Loucy (cell line): Measurements from ENCODE around the gene BCORL1.
A peak's percentile ranks its signal among the peaks of the same experiment; 100 is the strongest.

ENCODE experiments used
- H2AFZ ChIP-seq: fragments of 200-600 bp; sonication (generic); 2 replicates; pipeline ENCODE4 v1.6.0; 2016; ENCODE audit warnings: antibody characterized with exemption, mild to moderate bottlenecking, low read length, moderate library complexity
- H3F3A ChIP-seq: fragments of 200-600 bp; 2 replicates; pipeline ENCODE4 v1.6.0; 2016; ENCODE audit warnings: antibody characterized with exemption, low read depth, mild to moderate bottlenecking
- H3K27me3 ChIP-seq: fragments of 200-600 bp; sonication (generic); 2 replicates; pipeline ENCODE4 v1.6.1; 2014; ENCODE audit warnings: low read length, mild to moderate bottlenecking; ENCODE audit not compliant: insufficient read depth, poor library complexity, severe bottlenecking
- H3K36me3 ChIP-seq: fragments of 200-600 bp; sonication (generic); 2 replicates; pipeline ENCODE4 v1.6.1; 2016; ENCODE audit warnings: low read length; ENCODE audit not compliant: insufficient read depth
- H3K4me1 ChIP-seq: fragments of 200-600 bp; sonication (generic); 2 replicates; pipeline ENCODE4 v1.5.1; 2014; ENCODE audit warnings: low read length, mild to moderate bottlenecking; ENCODE audit not compliant: insufficient read depth, poor library complexity, severe bottlenecking
- H3K4me2 ChIP-seq: fragments of 200-600 bp; sonication (generic); 2 replicates; pipeline ENCODE4 v1.6.0; 2014; ENCODE audit warnings: antibody characterized with exemption, low read length, low read depth, mild to moderate bottlenecking; ENCODE audit not compliant: poor library complexity, severe bottlenecking
- H3K4me3 ChIP-seq: fragments of 200-600 bp; sonication (generic); 2 replicates; pipeline ENCODE4 v1.5.1; 2014; ENCODE audit warnings: low read length, mild to moderate bottlenecking, mixed read lengths; ENCODE audit not compliant: poor library complexity, severe bottlenecking
- H3K79me2 ChIP-seq: fragments of 200-600 bp; sonication (generic); 2 replicates; pipeline ENCODE4 v1.6.1; 2014; ENCODE audit warnings: low read length; ENCODE audit not compliant: insufficient read depth
- H3K9ac ChIP-seq: fragments of 200-600 bp; sonication (generic); 2 replicates; pipeline ENCODE4 v1.6.0; 2014; ENCODE audit warnings: mild to moderate bottlenecking, low read depth, low read length, moderate library complexity; ENCODE audit not compliant: poor library complexity, severe bottlenecking
- H3K9me2 ChIP-seq: fragments of 200-600 bp; sonication (generic); replicated peaks from 2 replicates; pipeline ENCODE4 v1.6.1; 2016; ENCODE audit warnings: low read depth, low read length, mixed read lengths
- H3K9me3 ChIP-seq: fragments of 200-600 bp; sonication (generic); 2 replicates; pipeline ENCODE4 v1.6.1; 2014; ENCODE audit warnings: mild to moderate bottlenecking, antibody characterized with exemption, low read length, low read depth; ENCODE audit not compliant: insufficient read depth
- H4K20me1 ChIP-seq: fragments of 200-600 bp; sonication (generic); 2 replicates; pipeline ENCODE4 v1.6.0; 2014; ENCODE audit warnings: antibody characterized with exemption, low read length, mild to moderate bottlenecking; ENCODE audit not compliant: insufficient read depth, poor library complexity, severe bottlenecking
- EZH2phosphoT487 ChIP-seq: fragments of 200-600 bp; IDR thresholded peaks from 2 replicates; pipeline ENCODE4 v1.6.1; 2018; ENCODE audit warnings: antibody characterized with exemption, mild to moderate bottlenecking, moderate library complexity, borderline replicate concordance
- TF ChIP-seq, protein P1 (sequence below): fragments of 200-600 bp; sonication (generic); conservative IDR thresholded peaks from 2 replicates; pipeline ENCODE4 v1.5.1; 2014; ENCODE audit warnings: mild to moderate bottlenecking, antibody characterized with exemption, low read length

BCORL1 gene

GRCh38 chrX:129982300-129983251 lies at the start of gene BCORL1:
Gene BCORL1, plus strand, starts transcription at chrX:129982635. Its CDS starts 22,597 bp downstream, at chrX:130005232.
- peak within 1 kb of the TSS; percentile 76 for H3K4me2 ChIP-seq
- peaks cover 34% of the 10 kb centered on the region for H3K79me2 ChIP-seq
- peaks cover 3% of the 10 kb centered on the region; the same call in 1 of the 2 replicates for H3F3A ChIP-seq
- H3K36me3 ChIP-seq: no peaks in the 10 kb centered on the region
- no peak for TF ChIP-seq EZH2phosphoT487
- TF ChIP-seq, protein P1, sequence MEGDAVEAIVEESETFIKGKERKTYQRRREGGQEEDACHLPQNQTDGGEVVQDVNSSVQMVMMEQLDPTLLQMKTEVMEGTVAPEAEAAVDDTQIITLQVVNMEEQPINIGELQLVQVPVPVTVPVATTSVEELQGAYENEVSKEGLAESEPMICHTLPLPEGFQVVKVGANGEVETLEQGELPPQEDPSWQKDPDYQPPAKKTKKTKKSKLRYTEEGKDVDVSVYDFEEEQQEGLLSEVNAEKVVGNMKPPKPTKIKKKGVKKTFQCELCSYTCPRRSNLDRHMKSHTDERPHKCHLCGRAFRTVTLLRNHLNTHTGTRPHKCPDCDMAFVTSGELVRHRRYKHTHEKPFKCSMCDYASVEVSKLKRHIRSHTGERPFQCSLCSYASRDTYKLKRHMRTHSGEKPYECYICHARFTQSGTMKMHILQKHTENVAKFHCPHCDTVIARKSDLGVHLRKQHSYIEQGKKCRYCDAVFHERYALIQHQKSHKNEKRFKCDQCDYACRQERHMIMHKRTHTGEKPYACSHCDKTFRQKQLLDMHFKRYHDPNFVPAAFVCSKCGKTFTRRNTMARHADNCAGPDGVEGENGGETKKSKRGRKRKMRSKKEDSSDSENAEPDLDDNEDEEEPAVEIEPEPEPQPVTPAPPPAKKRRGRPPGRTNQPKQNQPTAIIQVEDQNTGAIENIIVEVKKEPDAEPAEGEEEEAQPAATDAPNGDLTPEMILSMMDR: no peak
- peak within 1 kb of the TSS; percentile 82 for H3K4me3 ChIP-seq
- no peaks in the 10 kb centered on the region for H3K9me3 ChIP-seq
- no peaks in the 10 kb centered on the region for H3K9me2 ChIP-seq
- peak within 1 kb of the TSS; percentile 90 for H3K9ac ChIP-seq
- H2AFZ ChIP-seq: no peak within 1 kb of the TSS
- H4K20me1 ChIP-seq: peaks cover 28% of the 10 kb centered on the region
- H3K4me1 ChIP-seq: peaks cover 25% of the 10 kb centered on the region
- no peaks in the 10 kb centered on the region for H3K27me3 ChIP-seq

DNA sequence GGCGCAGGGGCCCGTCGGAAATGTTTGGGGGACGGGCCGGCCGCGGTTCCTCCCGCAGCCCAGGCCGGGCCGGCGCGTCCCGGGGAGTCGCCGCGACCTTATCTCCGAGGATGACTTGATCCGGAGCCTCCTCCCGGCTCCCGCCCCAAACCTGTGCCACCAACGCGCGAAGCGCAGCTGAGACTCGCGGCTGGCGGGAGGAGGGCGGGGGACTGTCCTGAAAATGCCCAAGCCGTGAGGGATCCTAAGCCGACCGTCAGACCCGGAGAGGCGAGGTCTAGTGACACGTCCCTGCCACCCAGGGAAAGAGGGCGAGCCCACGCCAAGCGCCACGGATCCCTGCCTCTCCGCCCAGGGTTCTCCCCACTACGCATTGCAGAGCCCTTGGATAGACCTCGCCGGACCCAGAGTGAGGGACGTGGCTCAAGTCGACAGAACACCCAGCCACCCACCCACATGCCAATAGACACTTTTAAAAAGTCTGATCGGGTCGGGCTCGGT lies 49.6 kb upstream of the BCORL1 start:
- H3K4me1 ChIP-seq: no peaks in the 10 kb centered on the region
- H2AFZ ChIP-seq: no peak overlapping the region
- H3K9me3 ChIP-seq: no peaks in the 10 kb centered on the region
- H3K4me2 ChIP-seq: no peak overlapping the region
- no peak overlapping the region for H3K4me3 ChIP-seq
- no peak for TF ChIP-seq EZH2phosphoT487
- TF ChIP-seq, protein P1: no peak
- no peak overlapping the region for H3K9ac ChIP-seq
- no peaks in the 10 kb centered on the region for H4K20me1 ChIP-seq
- H3K27me3 ChIP-seq: no peaks in the 10 kb centered on the region
- no peaks in the 10 kb centered on the region for H3K9me2 ChIP-seq
- no peaks in the 10 kb centered on the region for H3F3A ChIP-seq
- H3K79me2 ChIP-seq: no peaks in the 10 kb centered on the region
- no peaks in the 10 kb centered on the region for H3K36me3 ChIP-seq

- Histone ChIP-seq H3K9me3 (no peaks in the 10 kb centered on the region), H2AFZ (no peak overlapping the region), H3K9ac (no peak overlapping the region), H4K20me1 (no peaks in the 10 kb centered on the region), H3K9me2 (no peaks in the 10 kb centered on the region), H3F3A (no peaks in the 10 kb centered on the region), H3K36me3 (no peaks in the 10 kb centered on the region), H3K4me3 (no peak overlapping the region), H3K4me2 (no peak overlapping the region), H3K4me1 (peaks cover 6% of the 10 kb centered on the region), H3K79me2 (no peaks in the 10 kb centered on the region), H3K27me3 (no peaks in the 10 kb centered on the region)
- TF ChIP-seq, protein P1: no peak
- TF ChIP-seq EZH2phosphoT487: no peak
Observed at GRCh38 chrX:129933700-129934099, 48.7 kb upstream of the BCORL1 start.
